Measurements from ENCODE around the gene ENAH. TPM values are rescaled to one million over a fixed set of nuclear protein-coding genes. Genes with fewer than 3 reads are reported as not detected.
A peak's percentile ranks its signal among the peaks of the same experiment; 100 is the strongest.

Gene ENAH
- total and polyA plus RNA-seq, 9 of the 15 experiments (the other 6 are each of a cell fraction or from before 2014, with no cell fraction given): 0.03 to 1.2 (median 0.15) TPM

DNA sequence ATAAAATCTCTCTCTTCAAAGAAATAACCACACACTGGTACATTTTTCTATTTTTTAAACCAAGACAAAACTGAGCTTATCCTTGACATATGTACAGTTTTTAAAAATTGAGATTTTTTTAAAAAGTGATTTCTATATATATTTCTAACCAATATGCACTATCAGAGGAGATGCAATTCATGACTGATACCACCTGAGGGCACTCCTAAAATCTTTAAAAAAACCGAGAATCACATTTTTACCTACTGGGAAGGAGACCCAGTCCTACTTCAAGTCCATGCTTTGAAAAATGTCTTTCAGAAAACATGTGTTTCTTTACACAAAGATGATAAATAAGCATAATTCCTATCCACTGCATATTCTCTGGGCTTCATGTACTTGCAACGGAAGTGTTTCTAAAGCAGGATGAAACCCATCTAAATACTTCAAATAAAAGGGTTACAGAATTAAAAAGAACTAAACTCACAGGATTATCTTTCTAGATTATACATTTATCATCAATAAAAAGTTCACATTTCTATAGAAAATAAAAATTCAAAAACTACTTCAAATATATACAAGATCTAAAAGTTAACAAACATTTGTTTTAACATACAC is 98.6 kb downstream of the ENAH start:
- Histone ChIP-seq H3K27me3 (ENCODE audit: control insufficient read depth in 2 of 2, insufficient read depth in 2 of 2, low read length in 2 of 2) (peaks cover 11 to 14% of the 10 kb centered on the region in 2 experiments; a peak in 3 of 5 replicates), H3K9me3 (replicated peaks; ENCODE audit: control insufficient read depth, insufficient read depth, low read depth, low read length) (no peaks in the 10 kb centered on the region), H3K36me3 (ENCODE audit: control insufficient read depth, insufficient read depth, low read length) (no peaks in the 10 kb centered on the region), H3K27ac (ENCODE audit: extremely low read depth, low read depth, low read length) (no peak overlapping the region), H3K9ac (ENCODE audit: insufficient read depth in 1 of 2, low read depth in 2 of 2, low read length in 2 of 2) (no peak overlapping the region), H4K20me1 (replicated peaks; ENCODE audit: control insufficient read depth, insufficient read depth, low read length) (no peaks in the 10 kb centered on the region), H3K9me1 (ENCODE audit: control insufficient read depth, insufficient read depth, low read length) (no peaks in the 10 kb centered on the region), H3K4me1 (replicated peaks in 1 of 2; ENCODE audit: control insufficient read depth in 2 of 2, insufficient read depth in 2 of 2, low read length in 2 of 2) (no peaks in the 10 kb centered on the region), H3K4me2 (ENCODE audit: insufficient read depth, low read length) (no peak overlapping the region), H3K79me2 (ENCODE audit: control insufficient read depth, insufficient read depth, low read length) (no peaks in the 10 kb centered on the region), H2AFZ (ENCODE audit: low read depth, low read length) (no peak overlapping the region), H3K4me3 (no peak overlapping the region)
- peak; percentile 51 for FAIRE-seq
- peak; percentile 22 to 34 (median 30) for DNase-seq (ENCODE audit: extremely low read depth in 1 of 4, low spot score in 3 of 4)
- ChIA-PET POLR2A (interaction anchor here (1.0 kb wide), 1 partner anchor 11 kb away, joined by 3 read pairs; no protein-coding TSS in a partner anchor), CTCF (ENCODE audit: low intra/inter-chr PET ratio) (interaction anchor here (0.6 to 2.2 kb wide), 7 partner anchors 79 to 422 kb away, joined by 3 to 11 read pairs (median 4); no protein-coding TSS in a partner anchor)
- in situ Hi-C loops (cut with MboI): no loop called here
- intact Hi-C loops (cut with micrococcal nuclease): loop anchor here (1.0 to 5.0 kb wide), 4 partner anchors 218 to 423 kb away; no protein-coding TSS in a partner anchor
- BruUV-seq (replicated peaks): no TSS peak
- WGBS (ENCODE audit: insufficient coverage, low coverage, missing lambda C conversion rate): 5% methylated on average over 2 of the region's 2 CpGs
- peak; percentile 73; the same call in 2 of the 3 replicates for ATAC-seq
- TF ChIP-seq SETDB1 (IDR thresholded peaks at IDR 0.05; ENCODE audit: low read length) (no peak), RAD21 (CRISPR knock-in tag; conservative IDR thresholded peaks at IDR 0.05 in 1 of 2, IDR thresholded peaks at IDR 0.05 in 1 of 2) (peak; percentile 64 to 76), ZNF184 (CRISPR knock-in tag; IDR thresholded peaks at IDR 0.05) (no peak), ZBTB8A (IDR thresholded peaks at IDR 0.05; ENCODE audit: partially characterized antibody) (peak; percentile 35), GATA2 (CRISPR knock-in tag; IDR thresholded peaks at IDR 0.05) (no peak), POLR2H (tag; IDR thresholded peaks at IDR 0.05; ENCODE audit: low read depth) (peak; percentile 33; the same call in 1 of the 2 replicates), SMC3 (conservative IDR thresholded peaks at IDR 0.05; ENCODE audit: insufficient read depth, low read depth, low read length) (0 out of 2 replicates have a peak, but pooled peaks have one; percentile 26)
- TF ChIP-seq, protein P1, sequence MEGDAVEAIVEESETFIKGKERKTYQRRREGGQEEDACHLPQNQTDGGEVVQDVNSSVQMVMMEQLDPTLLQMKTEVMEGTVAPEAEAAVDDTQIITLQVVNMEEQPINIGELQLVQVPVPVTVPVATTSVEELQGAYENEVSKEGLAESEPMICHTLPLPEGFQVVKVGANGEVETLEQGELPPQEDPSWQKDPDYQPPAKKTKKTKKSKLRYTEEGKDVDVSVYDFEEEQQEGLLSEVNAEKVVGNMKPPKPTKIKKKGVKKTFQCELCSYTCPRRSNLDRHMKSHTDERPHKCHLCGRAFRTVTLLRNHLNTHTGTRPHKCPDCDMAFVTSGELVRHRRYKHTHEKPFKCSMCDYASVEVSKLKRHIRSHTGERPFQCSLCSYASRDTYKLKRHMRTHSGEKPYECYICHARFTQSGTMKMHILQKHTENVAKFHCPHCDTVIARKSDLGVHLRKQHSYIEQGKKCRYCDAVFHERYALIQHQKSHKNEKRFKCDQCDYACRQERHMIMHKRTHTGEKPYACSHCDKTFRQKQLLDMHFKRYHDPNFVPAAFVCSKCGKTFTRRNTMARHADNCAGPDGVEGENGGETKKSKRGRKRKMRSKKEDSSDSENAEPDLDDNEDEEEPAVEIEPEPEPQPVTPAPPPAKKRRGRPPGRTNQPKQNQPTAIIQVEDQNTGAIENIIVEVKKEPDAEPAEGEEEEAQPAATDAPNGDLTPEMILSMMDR (IDR thresholded peaks at IDR 0.05 in 2 of 3, conservative IDR thresholded peaks at IDR 0.05 in 1 of 3; ENCODE audit: insufficient read depth in 2 of 3, low read depth in 1 of 3, low read length in 3 of 3): peak; percentile 53 to 68 (median 59); a peak in 4 of 6 replicates
- TF ChIP-seq, protein P2, sequence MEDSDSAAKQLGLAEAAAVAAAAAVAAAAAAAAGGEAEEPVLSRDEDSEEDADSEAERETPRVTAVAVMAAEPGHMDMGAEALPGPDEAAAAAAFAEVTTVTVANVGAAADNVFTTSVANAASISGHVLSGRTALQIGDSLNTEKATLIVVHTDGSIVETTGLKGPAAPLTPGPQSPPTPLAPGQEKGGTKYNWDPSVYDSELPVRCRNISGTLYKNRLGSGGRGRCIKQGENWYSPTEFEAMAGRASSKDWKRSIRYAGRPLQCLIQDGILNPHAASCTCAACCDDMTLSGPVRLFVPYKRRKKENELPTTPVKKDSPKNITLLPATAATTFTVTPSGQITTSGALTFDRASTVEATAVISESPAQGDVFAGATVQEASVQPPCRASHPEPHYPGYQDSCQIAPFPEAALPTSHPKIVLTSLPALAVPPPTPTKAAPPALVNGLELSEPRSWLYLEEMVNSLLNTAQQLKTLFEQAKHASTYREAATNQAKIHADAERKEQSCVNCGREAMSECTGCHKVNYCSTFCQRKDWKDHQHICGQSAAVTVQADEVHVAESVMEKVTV (CRISPR knock-in tag; IDR thresholded peaks at IDR 0.05): peak; percentile 44; the same call in 1 of the 2 replicates
